Prostate gland (tissue), 2 donors: ENCODE data around the gene ADAMTS2.

Experiments
- POLR2A ChIP-seq: fragments of 450-650 bp; IDR thresholded peaks from one replicate; pipeline ENCODE4 v1.6.1; 2016; ENCODE audit warnings: antibody characterized with exemption, mild to moderate bottlenecking
- TF ChIP-seq, protein P1 (sequence below), 4 experiments: fragments of 200-600 bp in 2 of 4; fragments of 450-650 bp in 2 of 4; sonication (generic) in 2 of 4; IDR thresholded peaks; 1 replicate in 3 of 4; 2 replicates in 1 of 4; pipeline ENCODE4 v1.5.1; 2016 to 2019; ENCODE audit warnings: antibody characterized with exemption in 4 of 4, mild to moderate bottlenecking in 2 of 4, moderate library complexity in 2 of 4

DNA sequence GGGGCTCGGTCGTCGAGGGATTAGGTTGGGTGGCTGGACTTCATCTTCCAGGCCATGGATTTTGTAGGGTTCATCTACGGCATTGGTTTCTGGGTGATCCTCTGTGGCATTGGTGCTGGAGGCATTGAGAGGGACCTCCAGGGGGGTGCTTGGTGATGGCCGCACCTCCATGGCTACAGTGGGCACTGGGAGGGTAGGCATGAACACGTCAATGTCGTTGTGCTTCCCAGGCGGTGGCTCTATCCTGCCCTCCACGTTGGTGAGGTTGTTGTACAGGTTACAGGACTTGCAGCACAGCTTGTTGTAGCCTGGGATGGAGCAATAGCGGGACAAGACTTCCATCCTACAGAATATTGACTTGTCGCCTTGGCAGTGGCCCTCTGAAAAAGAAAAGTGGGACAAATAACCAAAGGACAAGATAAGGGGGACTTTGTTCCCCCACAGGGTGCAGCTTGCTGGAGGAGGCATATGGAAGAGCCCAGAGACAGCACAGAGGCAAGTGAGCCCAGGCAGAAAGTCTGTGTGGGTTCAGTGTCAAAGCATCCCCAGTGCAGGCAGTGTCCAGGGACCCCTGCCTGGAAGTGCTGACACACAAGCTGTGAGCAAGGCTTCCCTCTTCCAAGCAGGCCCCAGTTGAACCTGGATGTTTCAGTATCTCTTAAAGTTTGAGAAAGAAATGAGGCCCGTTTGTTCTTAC is 231.2 kb downstream of the ADAMTS2 start:
- TF ChIP-seq, protein P1, sequence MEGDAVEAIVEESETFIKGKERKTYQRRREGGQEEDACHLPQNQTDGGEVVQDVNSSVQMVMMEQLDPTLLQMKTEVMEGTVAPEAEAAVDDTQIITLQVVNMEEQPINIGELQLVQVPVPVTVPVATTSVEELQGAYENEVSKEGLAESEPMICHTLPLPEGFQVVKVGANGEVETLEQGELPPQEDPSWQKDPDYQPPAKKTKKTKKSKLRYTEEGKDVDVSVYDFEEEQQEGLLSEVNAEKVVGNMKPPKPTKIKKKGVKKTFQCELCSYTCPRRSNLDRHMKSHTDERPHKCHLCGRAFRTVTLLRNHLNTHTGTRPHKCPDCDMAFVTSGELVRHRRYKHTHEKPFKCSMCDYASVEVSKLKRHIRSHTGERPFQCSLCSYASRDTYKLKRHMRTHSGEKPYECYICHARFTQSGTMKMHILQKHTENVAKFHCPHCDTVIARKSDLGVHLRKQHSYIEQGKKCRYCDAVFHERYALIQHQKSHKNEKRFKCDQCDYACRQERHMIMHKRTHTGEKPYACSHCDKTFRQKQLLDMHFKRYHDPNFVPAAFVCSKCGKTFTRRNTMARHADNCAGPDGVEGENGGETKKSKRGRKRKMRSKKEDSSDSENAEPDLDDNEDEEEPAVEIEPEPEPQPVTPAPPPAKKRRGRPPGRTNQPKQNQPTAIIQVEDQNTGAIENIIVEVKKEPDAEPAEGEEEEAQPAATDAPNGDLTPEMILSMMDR (IDR thresholded peaks at IDR 0.05) = no peak
- no peak for TF ChIP-seq POLR2A
